GM20000 (cell line): ENCODE data around the gene PLA2G3.

ENCODE experiments used
- DNase-seq: peaks from one replicate; pipeline ENCODE4 v3.0.0; 2012; ENCODE audit warnings: low spot score
- TF ChIP-seq, protein P1 (sequence below): IDR thresholded peaks from 2 replicates; pipeline ENCODE4 v1.5.1; 2012; ENCODE audit warnings: mild to moderate bottlenecking, control low read depth; ENCODE audit errors: extremely low read depth, missing control alignments

PLA2G3 gene

DNA sequence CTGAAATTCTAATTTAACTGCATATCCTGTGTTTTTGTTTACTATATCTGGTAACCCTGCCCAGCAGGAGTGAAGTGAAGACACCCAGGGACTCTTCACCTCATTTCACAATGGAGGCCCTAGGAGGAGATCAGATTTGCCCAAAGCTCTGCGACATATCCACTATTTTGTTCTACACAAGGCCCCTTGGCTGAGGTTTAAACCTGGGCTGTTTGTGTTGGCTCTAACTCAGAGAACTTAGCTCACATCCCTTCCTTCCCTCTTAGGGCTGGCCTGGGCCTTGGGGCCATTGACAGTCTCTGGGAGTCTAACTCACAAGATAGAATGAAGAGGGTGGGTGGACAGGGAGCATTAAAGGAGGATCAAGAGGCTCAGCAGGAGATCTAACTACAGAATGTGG, 8.2 kb upstream of the PLA2G3 start:
- no peak for DNase-seq
- TF ChIP-seq, protein P1, sequence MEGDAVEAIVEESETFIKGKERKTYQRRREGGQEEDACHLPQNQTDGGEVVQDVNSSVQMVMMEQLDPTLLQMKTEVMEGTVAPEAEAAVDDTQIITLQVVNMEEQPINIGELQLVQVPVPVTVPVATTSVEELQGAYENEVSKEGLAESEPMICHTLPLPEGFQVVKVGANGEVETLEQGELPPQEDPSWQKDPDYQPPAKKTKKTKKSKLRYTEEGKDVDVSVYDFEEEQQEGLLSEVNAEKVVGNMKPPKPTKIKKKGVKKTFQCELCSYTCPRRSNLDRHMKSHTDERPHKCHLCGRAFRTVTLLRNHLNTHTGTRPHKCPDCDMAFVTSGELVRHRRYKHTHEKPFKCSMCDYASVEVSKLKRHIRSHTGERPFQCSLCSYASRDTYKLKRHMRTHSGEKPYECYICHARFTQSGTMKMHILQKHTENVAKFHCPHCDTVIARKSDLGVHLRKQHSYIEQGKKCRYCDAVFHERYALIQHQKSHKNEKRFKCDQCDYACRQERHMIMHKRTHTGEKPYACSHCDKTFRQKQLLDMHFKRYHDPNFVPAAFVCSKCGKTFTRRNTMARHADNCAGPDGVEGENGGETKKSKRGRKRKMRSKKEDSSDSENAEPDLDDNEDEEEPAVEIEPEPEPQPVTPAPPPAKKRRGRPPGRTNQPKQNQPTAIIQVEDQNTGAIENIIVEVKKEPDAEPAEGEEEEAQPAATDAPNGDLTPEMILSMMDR, result no peak

DNA sequence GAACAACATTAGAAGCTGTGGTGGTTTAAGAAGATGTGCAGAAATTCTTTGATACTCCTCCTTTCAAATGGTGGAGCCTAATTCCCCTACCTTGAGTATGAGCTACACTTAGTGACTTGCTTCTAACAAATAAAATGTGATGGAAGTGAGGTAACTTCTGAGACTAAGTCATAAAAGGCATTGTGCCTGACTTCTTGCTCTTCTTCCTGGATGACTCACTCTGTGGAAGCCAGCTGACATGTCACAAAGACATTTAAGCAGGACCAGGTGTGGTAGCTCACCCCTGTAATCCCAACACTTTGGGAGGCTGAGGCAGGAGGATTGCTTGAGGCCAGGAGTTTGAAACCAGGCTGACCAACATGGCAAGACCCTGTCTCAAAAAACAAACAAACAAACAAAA, 3.9 kb upstream of the PLA2G3 start:
- TF ChIP-seq, protein P1, result no peak
- no peak for DNase-seq

DNA sequence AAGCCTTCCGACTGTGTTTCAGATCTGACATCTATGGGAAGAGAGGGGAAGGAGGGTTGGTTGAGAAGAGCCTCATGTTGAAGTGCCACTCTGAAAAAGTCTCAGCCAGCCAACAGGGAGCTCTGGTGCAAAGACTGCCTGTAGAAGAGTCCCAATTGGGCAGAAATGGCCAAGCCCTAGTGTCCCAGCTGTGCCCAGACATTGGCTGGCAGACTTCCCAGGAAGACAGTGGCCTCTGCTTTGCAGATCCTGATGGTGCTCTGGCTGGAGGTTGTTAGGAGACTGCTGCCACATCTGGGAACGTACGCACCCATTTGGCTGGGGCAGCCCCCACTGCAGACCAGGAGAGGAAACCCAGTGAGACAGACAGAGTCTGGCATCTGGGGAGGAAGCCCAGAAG, 3.2 kb upstream of the PLA2G3 start:
- TF ChIP-seq, protein P1, result no peak
- DNase-seq, result no peak

DNA sequence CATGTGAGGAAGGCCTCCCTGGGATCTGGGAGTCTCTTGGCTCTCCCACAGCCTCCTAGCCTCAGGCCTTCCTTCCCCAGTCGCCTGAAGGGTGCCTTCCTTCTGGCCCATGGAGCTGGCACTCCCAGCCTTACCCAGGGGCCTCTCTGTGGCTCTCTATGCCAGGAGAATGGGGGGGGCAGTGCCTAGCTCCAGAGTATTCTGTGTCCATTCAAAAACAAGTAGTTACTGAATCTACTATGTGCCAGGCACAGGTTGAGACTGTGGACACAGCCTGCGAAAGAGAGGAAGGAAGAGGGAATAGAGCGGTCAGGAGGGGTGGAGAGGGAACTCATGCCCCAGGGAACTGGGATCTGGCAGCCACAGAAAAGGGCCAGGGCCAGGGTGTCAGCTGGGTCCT, 2.7 kb upstream of the PLA2G3 start:
- TF ChIP-seq, protein P1, result no peak
- DNase-seq, result no peak

DNA sequence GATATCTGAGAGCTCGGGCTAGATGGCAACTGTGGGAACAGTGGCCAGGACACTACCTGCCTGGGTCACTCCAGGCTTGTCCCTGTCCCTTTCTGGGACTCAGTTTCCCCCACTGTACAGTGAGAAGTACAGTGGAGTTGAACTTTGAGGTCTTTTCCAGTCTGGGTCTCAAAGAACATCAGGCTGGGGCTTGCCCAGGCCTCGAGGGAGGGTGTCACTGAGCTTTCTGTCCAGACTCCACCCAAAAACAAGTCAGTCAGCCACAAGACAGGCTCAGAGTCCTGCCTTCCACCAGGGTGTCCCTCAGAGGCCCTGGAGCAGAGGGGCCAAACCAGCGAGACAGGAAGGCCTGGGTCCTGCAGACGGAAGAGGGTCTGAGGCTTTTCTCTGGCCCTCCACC, 2.0 kb upstream of the PLA2G3 start:
- TF ChIP-seq, protein P1, result no peak
- DNase-seq, result no peak

DNA sequence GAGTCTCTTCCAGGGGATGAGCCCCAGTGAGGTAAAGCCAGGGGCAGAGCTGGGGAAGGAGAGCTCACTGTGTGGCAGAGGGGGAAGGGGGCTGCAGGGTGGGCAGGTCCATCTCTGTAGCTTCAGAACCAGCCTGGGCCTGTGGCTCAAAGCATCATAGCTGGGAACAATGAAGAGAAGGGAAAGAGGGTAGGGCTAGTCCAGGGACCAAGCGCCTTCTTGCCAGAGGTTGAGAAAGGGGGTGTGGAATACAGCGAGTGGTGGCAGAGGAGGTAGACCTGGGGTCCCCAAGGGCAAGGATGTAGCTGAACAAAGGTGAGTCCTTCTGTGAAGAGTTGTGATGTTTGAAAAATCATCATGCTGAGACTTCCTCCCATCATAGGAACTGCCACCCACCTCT, 1.2 kb upstream of the PLA2G3 start:
- TF ChIP-seq, protein P1, result no peak
- no peak for DNase-seq

DNA sequence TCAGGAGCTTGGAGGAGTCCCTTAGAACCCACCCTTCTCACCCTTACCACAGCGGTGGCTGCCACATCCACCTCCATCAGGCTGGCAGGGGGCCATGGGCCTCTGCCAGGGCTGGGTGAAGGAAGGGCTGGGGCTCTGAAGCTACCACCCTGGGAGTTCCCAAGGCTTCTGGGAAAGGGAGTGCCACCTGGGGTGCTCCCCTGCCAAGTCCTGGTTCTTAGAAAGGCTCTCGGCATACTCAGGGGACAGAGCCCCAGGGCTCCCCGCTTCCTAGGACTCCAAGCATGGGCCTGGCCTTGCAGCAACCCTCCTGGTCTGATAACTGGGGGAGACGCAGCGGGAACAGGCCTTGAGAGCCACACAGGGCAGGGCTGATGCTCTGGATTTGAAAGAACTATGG, 438 bp upstream of the PLA2G3 start:
- no peak for DNase-seq
- TF ChIP-seq, protein P1, result no peak

DNA sequence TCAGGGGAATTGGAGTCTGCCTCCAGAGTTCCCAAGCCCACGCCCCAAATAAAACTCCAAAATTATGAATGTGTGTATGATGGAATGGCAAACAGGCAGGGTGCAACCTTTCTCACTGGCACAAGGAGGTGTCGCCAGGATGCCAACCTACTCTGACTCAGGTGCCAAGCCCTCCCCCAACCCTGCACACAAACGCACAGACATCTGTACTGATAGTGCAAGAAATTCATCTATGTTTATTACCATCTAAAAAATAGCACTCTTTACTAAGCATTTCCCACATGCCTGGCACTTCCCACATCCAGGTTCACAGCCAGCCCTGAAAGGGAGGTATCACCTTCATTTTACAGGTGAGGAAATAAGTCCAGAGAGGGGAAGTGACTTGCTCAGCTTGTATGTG, 1.2 kb downstream of the PLA2G3 start:
- TF ChIP-seq, protein P1, result no peak
- no peak for DNase-seq
